IMR-90 (cell line): ENCODE measurements around the gene COPZ2. TPM values are rescaled to one million over a fixed set of nuclear protein-coding genes. Genes with fewer than 3 reads are reported as not detected.

ENCODE experiments used
- ATAC-seq: fragments of 200-7000 bp; cut with Tn5 transposase; 2 replicates; pipeline ENCODE4 v1.9.1; 2020; ENCODE audit warnings: low read depth, mild to moderate bottlenecking, moderate library complexity
- BruUV-seq: library from RNA; stranded (reverse); fragments of 400-500 nt; replicated peaks from 2 replicates; lab custom pipeline; 2021; lab: Mats Ljungman, UMichigan
- CTCF ChIA-PET: fragments of 300-600 bp; formaldehyde crosslinking; extraction: SDS; loops from one replicate; lab custom pipeline; 2021; ENCODE audit warnings: antibody characterized with exemption; lab: Yijun Ruan, JAX
- POLR2A ChIA-PET: fragments of 300-600 bp; sonication (Branson Sonifier 250); formaldehyde crosslinking; loops from one replicate; lab custom pipeline; 2022; ENCODE audit warnings: antibody characterized with exemption; ENCODE audit not compliant: unreplicated experiment; lab: Charles Lee
- DNase-seq: peaks from one replicate; pipeline ENCODE4 v3.0.0; 2013
- H2AFZ ChIP-seq: replicated peaks from 2 replicates; pipeline ENCODE3; 2013; ENCODE audit warnings: low read length, mild to moderate bottlenecking; ENCODE audit not compliant: poor library complexity
- H2AK5ac ChIP-seq: 2 replicates; pipeline ENCODE4 v1.6.1; 2013; ENCODE audit warnings: low read depth, low read length, inconsistent platforms
- H2AK9ac ChIP-seq: replicated peaks from 2 replicates; pipeline ENCODE3; 2013; ENCODE audit warnings: mild to moderate bottlenecking, low read depth, low read length, moderate library complexity; ENCODE audit not compliant: poor library complexity
- H2BK120ac ChIP-seq: 2 replicates; pipeline ENCODE4 v1.6.1; 2013; ENCODE audit warnings: low read depth, low read length, inconsistent platforms
- H2BK15ac ChIP-seq: 3 replicates; pipeline ENCODE4 v1.6.1; 2013; ENCODE audit warnings: low read depth, low read length, inconsistent platforms
- H2BK20ac ChIP-seq: 2 replicates; pipeline ENCODE4 v1.6.1; 2013; ENCODE audit warnings: low read depth, mild to moderate bottlenecking, inconsistent platforms, low read length, moderate library complexity
- H2BK5ac ChIP-seq: 2 replicates; pipeline ENCODE4 v1.6.1; 2013; ENCODE audit warnings: mild to moderate bottlenecking, low read depth, low read length, inconsistent platforms; ENCODE audit not compliant: poor library complexity, severe bottlenecking
- H3K14ac ChIP-seq: replicated peaks from 2 replicates; pipeline ENCODE4 v1.6.1; 2013; ENCODE audit warnings: low read depth, low read length, inconsistent platforms
- H3K18ac ChIP-seq: 2 replicates; pipeline ENCODE4 v1.6.1; 2013; ENCODE audit warnings: low read depth, low read length, control low read depth
- H3K23ac ChIP-seq: 2 replicates; pipeline ENCODE4 v1.6.1; 2013; ENCODE audit warnings: low read depth, low read length, inconsistent platforms
- H3K27ac ChIP-seq: 2 replicates; pipeline ENCODE4 v1.5.1; 2013; ENCODE audit warnings: mild to moderate bottlenecking, control low read depth, low read length; ENCODE audit not compliant: insufficient read depth
- H3K27me3 ChIP-seq: 2 replicates; pipeline ENCODE4 v1.6.1; 2013; ENCODE audit warnings: low read length; ENCODE audit not compliant: control insufficient read depth, insufficient read depth
- H3K36me3 ChIP-seq: 2 replicates; pipeline ENCODE4 v1.6.1; 2013; ENCODE audit warnings: low read length, mixed read lengths; ENCODE audit not compliant: control insufficient read depth, insufficient read depth
- H3K4ac ChIP-seq: 2 replicates; pipeline ENCODE4 v1.6.1; 2013; ENCODE audit warnings: low read depth, low read length, inconsistent platforms
- H3K4me1 ChIP-seq: 2 replicates; pipeline ENCODE4 v1.6.1; 2013; ENCODE audit warnings: low read length, mixed read lengths; ENCODE audit not compliant: control insufficient read depth, insufficient read depth
- H3K4me2 ChIP-seq: 2 replicates; pipeline ENCODE4 v1.6.1; 2013; ENCODE audit warnings: low read depth, mild to moderate bottlenecking, control low read depth, low read length, moderate library complexity
- H3K4me3 ChIP-seq: 2 replicates; pipeline ENCODE4 v1.5.1; 2013; ENCODE audit warnings: low read depth, mild to moderate bottlenecking, control low read depth, low read length, moderate library complexity; ENCODE audit not compliant: insufficient read depth
- H3K56ac ChIP-seq: 2 replicates; pipeline ENCODE4 v1.6.1; 2013; ENCODE audit warnings: low read length, inconsistent platforms; ENCODE audit not compliant: insufficient read depth; ENCODE audit errors: extremely low read depth
- H3K79me1 ChIP-seq, 2 experiments: 2 replicates each; pipeline ENCODE4 v1.6.1; 2013; ENCODE audit warnings: low read length in 2 of 2, inconsistent platforms in 1 of 2, low read depth in 1 of 2
- H3K9ac ChIP-seq: 2 replicates; pipeline ENCODE4 v1.6.1; 2013; ENCODE audit warnings: low read depth, low read length, control low read depth
- H3K9me1 ChIP-seq: 2 replicates; pipeline ENCODE4 v1.6.1; 2013; ENCODE audit warnings: low read length, inconsistent platforms; ENCODE audit not compliant: insufficient read depth
- H3K9me3 ChIP-seq: 2 replicates; pipeline ENCODE4 v1.6.1; 2013; ENCODE audit warnings: low read length; ENCODE audit not compliant: control insufficient read depth, insufficient read depth
- H4K20me1 ChIP-seq: 2 replicates; pipeline ENCODE4 v1.6.1; 2013; ENCODE audit warnings: low read length, inconsistent platforms; ENCODE audit not compliant: insufficient read depth
- H4K5ac ChIP-seq: 2 replicates; pipeline ENCODE4 v1.6.1; 2013; ENCODE audit warnings: mild to moderate bottlenecking, low read depth, low read length, control low read depth
- H4K8ac ChIP-seq, 2 experiments: 2 replicates each; pipeline ENCODE4 v1.6.1; 2013; ENCODE audit warnings: low read depth in 2 of 2, low read length in 2 of 2, control low read depth in 1 of 2, inconsistent platforms in 1 of 2
- H4K91ac ChIP-seq: 2 replicates; pipeline ENCODE4 v1.6.1; 2013; ENCODE audit warnings: low read depth, low read length, inconsistent platforms; ENCODE audit not compliant: insufficient read depth
- BHLHE40 ChIP-seq: fragments of 150-350 bp; IDR thresholded peaks from 2 replicates; pipeline ENCODE4 v1.6.1; 2016; ENCODE audit warnings: mild to moderate bottlenecking, low read depth, low read length
- CHD1 ChIP-seq: IDR thresholded peaks from 2 replicates; pipeline ENCODE4 v1.6.1; 2012; ENCODE audit warnings: low read depth, low read length, improper control_type of control experiment
- FOS ChIP-seq: fragments of 150-350 bp; IDR thresholded peaks from 2 replicates; pipeline ENCODE4 v1.6.1; 2016; ENCODE audit warnings: low read depth, low read length
- MAFK ChIP-seq: IDR thresholded peaks from 2 replicates; pipeline ENCODE4 v1.6.1; 2012; ENCODE audit warnings: low read depth, low read length, improper control_type of control experiment
- RAD21 ChIP-seq: IDR thresholded peaks from 2 replicates; pipeline ENCODE4 v1.6.1; 2012; ENCODE audit warnings: low read length, improper control_type of control experiment
- RFX5 ChIP-seq: IDR thresholded peaks from 2 replicates; pipeline ENCODE4 v1.8.0; 2012; ENCODE audit warnings: low read depth, mild to moderate bottlenecking, low read length, moderate library complexity
- SMC3 ChIP-seq: fragments of 150-350 bp; IDR thresholded peaks from 2 replicates; pipeline ENCODE4 v1.6.1; 2016; ENCODE audit warnings: low read depth, mild to moderate bottlenecking, antibody characterized with exemption, low read length, moderate library complexity
- WGBS, 2 experiments: methylation state at CpG; one replicate each; pipeline versions ENCODE4 v1.1.5 to v1.1.7; 2013; ENCODE audit warnings: missing lambda C conversion rate in 2 of 2; ENCODE audit not compliant: insufficient read length in 1 of 2; ENCODE audit errors: extremely low coverage in 2 of 2; 5-methylcytosine and 5-hydroxymethylcytosine counted together
- dilution Hi-C: fragments of 300-500 bp; cut with HindIII; formaldehyde crosslinking; loops from one replicate; pipeline ENCODE4 v1.14.3; 2018; ENCODE audit warnings: low sequenced_read_pairs; ENCODE audit not compliant: unreplicated experiment
- in situ Hi-C: fragments of 300-500 bp; cut with MboI; formaldehyde crosslinking; loops from 3 replicates; pipeline ENCODE4 v1.14.3; 2019; ENCODE audit warnings: low sequenced_read_pairs, inconsistent platforms, mixed read lengths
- intact Hi-C: fragments of 100-400 bp; cut with micrococcal nuclease; formaldehyde crosslinking; loops from 2 replicates; pipeline ENCODE4 v1.10.0; 2022
- polyA plus RNA-seq, 3 experiments: library from polyadenylated mRNA; depleted of rRNA; stranded (reverse); fragments of >200 nt; gene quantifications; 2 replicates each; pipeline ENCODE4 v1.2.3, GENCODE V29; 2012; ENCODE audit warnings: low replicate concordance in 1 of 3
- total RNA-seq: library from RNA; depleted of rRNA; stranded (reverse); fragments of >200 nt; gene quantifications from 2 replicates; pipeline ENCODE4 v1.2.3, GENCODE V29; 2012

The COPZ2 gene
- total and polyA plus RNA-seq, 2 of the 4 experiments (the other 2 are of a cell fraction): 41.0 to 86.1 TPM

- TF ChIP-seq MAFK: no peak
Observed at GRCh38 chr17:48006936-48007709, 30.5 kb downstream of the COPZ2 start (continued).

GRCh38 chr17:48004983-48005382, 32.6 kb downstream of the COPZ2 start:
- Histone ChIP-seq H2AK9ac (peak overlapping the region; percentile 89), H3K9me3 (no peaks in the 10 kb centered on the region), H3K27ac (no peak overlapping the region), H2BK5ac (no peak overlapping the region), H2BK15ac (peak overlapping the region; percentile 25; the same call in 1 of the 3 replicates), H3K23ac (peak overlapping the region; percentile 80; the same call in 1 of the 2 replicates), H3K79me1 (no peaks in the 10 kb centered on the region), H2AFZ (peak overlapping the region; percentile 89), H4K5ac (peak overlapping the region; percentile 70), H2AK5ac (peak overlapping the region; percentile 37; the same call in 1 of the 2 replicates), H3K36me3 (no peaks in the 10 kb centered on the region), H3K9me1 (peaks cover 14% of the 10 kb centered on the region), H3K9ac (no peak overlapping the region), H3K56ac (no peak overlapping the region), H3K4me3 (no peak overlapping the region), H3K27me3 (no peaks in the 10 kb centered on the region), H3K18ac (no peak overlapping the region), H2BK120ac (peak overlapping the region; percentile 84), H2BK20ac (peak overlapping the region; percentile 80; the same call in 1 of the 2 replicates), H4K8ac (peak overlapping the region in 1 of 2 experiments; percentile 92; a peak in 2 of 4 replicates), H3K4me1 (peaks cover 14% of the 10 kb centered on the region), H4K91ac (peak overlapping the region; percentile 31; the same call in 1 of the 2 replicates), H3K14ac (peak overlapping the region; percentile 69; the same call in 1 of the 2 replicates), H4K20me1 (no peaks in the 10 kb centered on the region), H3K4me2 (no peak overlapping the region), H3K4ac (peak overlapping the region; percentile 60; the same call in 1 of the 2 replicates)
- in situ Hi-C loops (no loop called here), dilution Hi-C loops (no loop called here), intact Hi-C loops (no loop called here)
- POLR2A ChIA-PET: no interaction called here
- no CpG with 5 or more reads among the region's 3 CpGs for WGBS, 2 experiments
- CTCF ChIA-PET: interaction anchor here (0.6 kb wide), 2 partner anchors 55 to 116 kb away, joined by 3 read pairs; no protein-coding TSS in a partner anchor
- BruUV-seq: no TSS peak
- no peak for ATAC-seq
- DNase-seq: no peak
- TF ChIP-seq FOS (no peak), CHD1 (no peak), SMC3 (no peak), RAD21 (no peak), RFX5 (no peak), BHLHE40 (no peak)
